NCI-H226 (cell line): ENCODE measurements around the gene PSMD3.
"Not testable (repeated sequence)": the region's sequence is repeated elsewhere in the genome, so short reads cannot be mapped to it uniquely, and the experiment has no call there.

Experiments used
- DNase-seq: peaks from one replicate; pipeline ENCODE4 v3.0.0-alpha.2; 2015

The PSMD3 gene

GRCh38 chr17:40000161-40000560, 19.6 kb downstream of the PSMD3 start:
- no peak for DNase-seq

- not testable (repeated sequence) for DNase-seq
Observed at GRCh38 chr17:40001335-40001734, 20.7 kb downstream of the PSMD3 start.

GRCh38 chr17:40004072-40004471, 23.5 kb downstream of the PSMD3 start:
- no peak for DNase-seq

- DNase-seq, result no peak
Observed at GRCh38 chr17:40004712-40005111, 24.1 kb downstream of the PSMD3 start.

GRCh38 chr17:40005520-40005919, 24.9 kb downstream of the PSMD3 start:
- DNase-seq, result no peak

GRCh38 chr17:40010946-40011500, 30.4 kb downstream of the PSMD3 start:
- not testable (repeated sequence) for DNase-seq

- not testable (repeated sequence) for DNase-seq
Observed at GRCh38 chr17:40012017-40012647, 31.5 kb downstream of the PSMD3 start.

GRCh38 chr17:40014375-40014980, 33.9 kb downstream of the PSMD3 start:
- no peak for DNase-seq

GRCh38 chr17:40015005-40015997, 34.7 kb downstream of the PSMD3 start, which contains the start of gene CSF3:
CSF3 (plus strand) TSS chr17:40015440; CDS start chr17:40015475, 35 bp downstream.
- no peak for DNase-seq

GRCh38 chr17:40015998-40016985, 35.7 kb downstream of the PSMD3 start:
- no peak for DNase-seq

GRCh38 chr17:40017422-40018080, 36.9 kb downstream of the PSMD3 start:
- no peak for DNase-seq

GRCh38 chr17:40018211-40019121, 37.9 kb downstream of the PSMD3 start:
- no peak for DNase-seq

GRCh38 chr17:40019140-40019991, 38.8 kb downstream of the PSMD3 start:
- DNase-seq, result peak; percentile 1

GRCh38 chr17:40020146-40020545, 39.5 kb downstream of the PSMD3 start:
- DNase-seq, result peak; percentile 1

- DNase-seq, result peak; percentile 87
Observed at GRCh38 chr17:40021451-40021971, 40.9 kb downstream of the PSMD3 start.

- DNase-seq, result no peak
Observed at GRCh38 chr17:40022497-40022896, 41.9 kb downstream of the PSMD3 start.

GRCh38 chr17:40022961-40023541, 42.4 kb downstream of the PSMD3 start:
- DNase-seq, result no peak

GRCh38 chr17:40023590-40024292, 43.1 kb downstream of the PSMD3 start:
- no peak for DNase-seq
